A673 (cell line): Measurements from ENCODE around the gene TXNDC15.

Source experiments
- EZH2 ChIP-seq: fragments of 200-600 bp; sonication (generic); IDR thresholded peaks from 2 replicates; pipeline ENCODE4 v1.6.1; 2017; ENCODE audit warnings: borderline replicate concordance, low read depth, mild to moderate bottlenecking, mixed read lengths, antibody characterized with exemption, low read length; ENCODE audit not compliant: poor library complexity, severe bottlenecking
- TF ChIP-seq, protein P1 (sequence below): fragments of 300-800, 200-600 bp; sonication (generic); conservative IDR thresholded peaks from 2 replicates; pipeline ENCODE4 v1.5.1; 2017; ENCODE audit warnings: low read depth, mild to moderate bottlenecking, antibody characterized with exemption, low read length, moderate library complexity, mixed read lengths

DNA sequence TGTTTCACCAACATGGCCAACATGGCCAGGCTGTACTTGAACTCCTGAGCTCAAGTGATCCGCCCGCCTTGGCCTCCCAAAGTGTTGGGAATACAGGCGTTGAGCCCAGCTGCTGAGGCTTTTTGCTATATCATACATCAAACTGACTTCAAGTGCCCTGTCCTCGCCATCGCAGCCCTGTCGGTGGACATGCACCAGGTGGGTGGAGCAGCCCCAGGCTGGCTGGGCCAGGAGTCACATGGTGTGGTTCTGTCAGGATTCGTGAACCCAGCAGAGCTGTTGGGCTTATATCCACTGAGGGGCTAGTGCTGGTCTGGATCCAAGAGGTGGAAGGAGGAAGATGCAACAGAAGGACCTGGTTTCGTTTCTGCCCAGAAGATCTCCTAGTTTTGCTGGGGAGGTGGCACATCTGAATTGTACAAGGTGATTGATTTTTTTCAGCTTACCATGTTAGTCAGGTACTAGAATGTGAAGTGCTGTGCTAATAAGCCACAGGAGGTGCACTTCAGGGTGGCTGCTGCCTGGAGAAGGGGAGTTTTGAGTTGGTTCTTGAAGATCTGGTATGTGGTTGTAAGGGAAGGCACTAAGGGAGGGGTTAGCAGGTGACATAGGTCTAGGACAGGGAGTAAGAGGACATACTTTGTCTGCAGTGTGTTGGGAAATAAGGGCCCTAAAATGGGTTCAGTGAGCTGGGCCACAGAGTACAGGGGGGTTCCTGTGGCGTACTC, 46.8 kb downstream of the TXNDC15 start:
- TF ChIP-seq EZH2: no peak
- TF ChIP-seq, protein P1, sequence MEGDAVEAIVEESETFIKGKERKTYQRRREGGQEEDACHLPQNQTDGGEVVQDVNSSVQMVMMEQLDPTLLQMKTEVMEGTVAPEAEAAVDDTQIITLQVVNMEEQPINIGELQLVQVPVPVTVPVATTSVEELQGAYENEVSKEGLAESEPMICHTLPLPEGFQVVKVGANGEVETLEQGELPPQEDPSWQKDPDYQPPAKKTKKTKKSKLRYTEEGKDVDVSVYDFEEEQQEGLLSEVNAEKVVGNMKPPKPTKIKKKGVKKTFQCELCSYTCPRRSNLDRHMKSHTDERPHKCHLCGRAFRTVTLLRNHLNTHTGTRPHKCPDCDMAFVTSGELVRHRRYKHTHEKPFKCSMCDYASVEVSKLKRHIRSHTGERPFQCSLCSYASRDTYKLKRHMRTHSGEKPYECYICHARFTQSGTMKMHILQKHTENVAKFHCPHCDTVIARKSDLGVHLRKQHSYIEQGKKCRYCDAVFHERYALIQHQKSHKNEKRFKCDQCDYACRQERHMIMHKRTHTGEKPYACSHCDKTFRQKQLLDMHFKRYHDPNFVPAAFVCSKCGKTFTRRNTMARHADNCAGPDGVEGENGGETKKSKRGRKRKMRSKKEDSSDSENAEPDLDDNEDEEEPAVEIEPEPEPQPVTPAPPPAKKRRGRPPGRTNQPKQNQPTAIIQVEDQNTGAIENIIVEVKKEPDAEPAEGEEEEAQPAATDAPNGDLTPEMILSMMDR: no peak
